ENCODE data around the gene NR1H4.

DNA sequence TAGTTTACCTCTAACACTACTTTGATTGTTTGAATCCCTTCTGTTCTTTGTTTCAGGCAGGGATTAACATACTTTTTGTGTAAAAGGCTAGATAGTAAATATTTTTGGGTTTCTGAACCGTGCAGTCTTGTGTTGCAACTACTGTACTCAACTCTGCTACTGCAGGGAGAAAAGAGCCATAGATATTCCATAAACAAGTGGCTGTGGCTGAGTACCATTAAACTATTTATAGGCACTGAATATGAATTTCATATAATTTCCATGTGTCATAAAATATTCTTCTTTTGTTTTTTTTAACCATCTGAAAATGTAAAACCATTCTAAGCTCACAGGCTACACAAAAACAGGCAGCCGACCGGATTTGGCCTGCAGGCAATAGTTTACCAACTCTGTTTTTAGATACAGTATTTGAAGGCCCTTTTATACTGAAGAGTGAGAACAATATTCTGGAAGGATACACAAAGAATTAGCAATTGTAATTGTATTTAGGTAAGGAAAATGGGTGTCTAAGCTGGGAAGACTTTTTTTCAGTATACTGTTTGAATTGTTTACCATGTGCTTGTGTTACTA is 15.7 kb downstream of the NR1H4 start:
- TF ChIP-seq, protein P1, sequence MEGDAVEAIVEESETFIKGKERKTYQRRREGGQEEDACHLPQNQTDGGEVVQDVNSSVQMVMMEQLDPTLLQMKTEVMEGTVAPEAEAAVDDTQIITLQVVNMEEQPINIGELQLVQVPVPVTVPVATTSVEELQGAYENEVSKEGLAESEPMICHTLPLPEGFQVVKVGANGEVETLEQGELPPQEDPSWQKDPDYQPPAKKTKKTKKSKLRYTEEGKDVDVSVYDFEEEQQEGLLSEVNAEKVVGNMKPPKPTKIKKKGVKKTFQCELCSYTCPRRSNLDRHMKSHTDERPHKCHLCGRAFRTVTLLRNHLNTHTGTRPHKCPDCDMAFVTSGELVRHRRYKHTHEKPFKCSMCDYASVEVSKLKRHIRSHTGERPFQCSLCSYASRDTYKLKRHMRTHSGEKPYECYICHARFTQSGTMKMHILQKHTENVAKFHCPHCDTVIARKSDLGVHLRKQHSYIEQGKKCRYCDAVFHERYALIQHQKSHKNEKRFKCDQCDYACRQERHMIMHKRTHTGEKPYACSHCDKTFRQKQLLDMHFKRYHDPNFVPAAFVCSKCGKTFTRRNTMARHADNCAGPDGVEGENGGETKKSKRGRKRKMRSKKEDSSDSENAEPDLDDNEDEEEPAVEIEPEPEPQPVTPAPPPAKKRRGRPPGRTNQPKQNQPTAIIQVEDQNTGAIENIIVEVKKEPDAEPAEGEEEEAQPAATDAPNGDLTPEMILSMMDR (conservative IDR thresholded peaks at IDR 0.05; ENCODE audit: low read length): no peak
- no peak for TF ChIP-seq EZH2phosphoT487 (IDR thresholded peaks at IDR 0.05; ENCODE audit: borderline replicate concordance)

Measured in Loucy (cell line).